ENCODE data around the gene CCDC183. TPM values are rescaled to one million over a fixed set of nuclear protein-coding genes. Genes with fewer than 3 reads are reported as not detected.

CCDC183 gene
- total RNA-seq, 1 donor from 2014 or later, result 0.84 TPM

GRCh38 chr9:136806631-136807201 lies 10.6 kb downstream of the CCDC183 start:
- peak overlapping the region; percentile 90 for H3K9ac ChIP-seq (ENCODE audit: low read length)
- TF ChIP-seq CTCF (IDR thresholded peaks at IDR 0.05; ENCODE audit: insufficient read depth, low read depth, low read length) (no peak), EZH2 (IDR thresholded peaks at IDR 0.05; ENCODE audit: insufficient read depth, low read length) (no peak)
- peak overlapping the region; percentile 94 for H3K4me2 ChIP-seq (ENCODE audit: low read length)
- peak overlapping the region; percentile 95 for H2AFZ ChIP-seq (ENCODE audit: low read depth, low read length)
- no peaks in the 10 kb centered on the region for H3K9me3 ChIP-seq (ENCODE audit: insufficient read depth, low read depth, low read length)
- DNase-seq (ENCODE audit: low read depth), result no peak
- no peak overlapping the region for H3K27ac ChIP-seq (ENCODE audit: low read depth, low read length)
- peaks cover 7% of the 10 kb centered on the region for H3K27me3 ChIP-seq (ENCODE audit: insufficient read depth, low read length)
- peak overlapping the region; percentile 66 for H3K4me3 ChIP-seq (ENCODE audit: insufficient read depth, low read depth, low read length)
- Mint-ChIP-seq H3K9me3 (ENCODE audit: unreplicated experiment) (no peaks in the 10 kb centered on the region), H3K27ac (ENCODE audit: unreplicated experiment) (no peak overlapping the region), H3K36me3 (ENCODE audit: low read depth, unreplicated experiment) (peaks cover 8% of the 10 kb centered on the region), H3K4me3 (ENCODE audit: unreplicated experiment) (peak overlapping the region; percentile 84), H3K27me3 (ENCODE audit: low read depth, unreplicated experiment) (no peaks in the 10 kb centered on the region), H3K4me1 (ENCODE audit: low read depth, unreplicated experiment) (peaks cover 13% of the 10 kb centered on the region)
- FAIRE-seq, result no peak
- H3K79me2 ChIP-seq (ENCODE audit: insufficient read depth, low read length), result peaks cover 39% of the 10 kb centered on the region
- H4K20me1 ChIP-seq (ENCODE audit: insufficient read depth, low read length), result peaks cover 29% of the 10 kb centered on the region
- peaks cover 19% of the 10 kb centered on the region for H3K4me1 ChIP-seq (ENCODE audit: insufficient read depth, low read length)
- H3K36me3 ChIP-seq (ENCODE audit: insufficient read depth, low read length), result peaks cover 6% of the 10 kb centered on the region

- H3K79me2 ChIP-seq (ENCODE audit: insufficient read depth, low read length), result peaks cover 46% of the 10 kb centered on the region
- H3K27me3 Mint-ChIP-seq (ENCODE audit: low read depth, unreplicated experiment), result no peaks in the 10 kb centered on the region
- H2AFZ ChIP-seq (ENCODE audit: low read depth, low read length), result peak within 1 kb of the TSS; percentile 95
- peaks cover under 1% of the 10 kb centered on the region for H3K27me3 ChIP-seq (ENCODE audit: insufficient read depth, low read length)
- peak within 1 kb of the TSS; percentile 66 for H3K4me3 ChIP-seq (ENCODE audit: insufficient read depth, low read depth, low read length)
- peaks cover 19% of the 10 kb centered on the region for H3K4me1 ChIP-seq (ENCODE audit: insufficient read depth, low read length)
- H3K9ac ChIP-seq (ENCODE audit: low read length), result peak within 1 kb of the TSS; percentile 90
- H3K36me3 ChIP-seq (ENCODE audit: insufficient read depth, low read length), result peaks cover 6% of the 10 kb centered on the region
- peaks cover 13% of the 10 kb centered on the region for H3K4me1 Mint-ChIP-seq (ENCODE audit: low read depth, unreplicated experiment)
- peak within 1 kb of the TSS; percentile 91 for H3K4me3 Mint-ChIP-seq (ENCODE audit: unreplicated experiment)
- peak within 1 kb of the TSS; percentile 91 for H3K27ac Mint-ChIP-seq (ENCODE audit: unreplicated experiment)
- peak within 1 kb of the TSS; percentile 94 for H3K4me2 ChIP-seq (ENCODE audit: low read length)
- FAIRE-seq (no peak), DNase-seq (ENCODE audit: low read depth) (peak; percentile 32)
- no peaks in the 10 kb centered on the region for H3K9me3 Mint-ChIP-seq (ENCODE audit: unreplicated experiment)
- H3K27ac ChIP-seq (ENCODE audit: low read depth, low read length), result peak within 1 kb of the TSS; percentile 61
- TF ChIP-seq EZH2 (IDR thresholded peaks at IDR 0.05; ENCODE audit: insufficient read depth, low read length), result no peak
- TF ChIP-seq CTCF (IDR thresholded peaks at IDR 0.05; ENCODE audit: insufficient read depth, low read depth, low read length), result no peak
- peaks cover 36% of the 10 kb centered on the region for H4K20me1 ChIP-seq (ENCODE audit: insufficient read depth, low read length)
- H3K36me3 Mint-ChIP-seq (ENCODE audit: low read depth, unreplicated experiment), result peaks cover 8% of the 10 kb centered on the region
- no peaks in the 10 kb centered on the region for H3K9me3 ChIP-seq (ENCODE audit: insufficient read depth, low read depth, low read length)
These were observed 11.3 kb downstream of the CCDC183 start, which contains the start of gene RABL6 for GRCh38 chr9:136807281-136808074. TSS of gene RABL6 (plus strand) at chr9:136807948. CDS start at chr9:136808197, 249 bp downstream.

Data from astrocyte (in vitro differentiated cells and primary cell).